ENCODE data around the gene PRSS37. TPM values are rescaled to one million over a fixed set of nuclear protein-coding genes. Genes with fewer than 3 reads are reported as not detected.

Gene PRSS37
- total RNA-seq, 1 experiment from 2014 or later = not detected

GRCh38 chr7:141874787-141875186 is 33.5 kb upstream of the PRSS37 start:
- Histone ChIP-seq H3K79me2 (ENCODE audit: insufficient read depth, low read length) (no peaks in the 10 kb centered on the region), H3K27ac (ENCODE audit: insufficient read length, low read depth, low read length) (no peak overlapping the region), H4K8ac (replicated peaks; ENCODE audit: insufficient read length, low read depth, low read length) (no peak overlapping the region), H3K18ac (ENCODE audit: insufficient read length, low read depth, low read length) (no peak overlapping the region), H3K27me3 (ENCODE audit: insufficient read depth, low read length) (no peaks in the 10 kb centered on the region), H3K23ac (ENCODE audit: insufficient read length, low read depth, low read length) (no peak overlapping the region), H3K56ac (ENCODE audit: insufficient read length, low read depth, low read length) (no peak overlapping the region), H2BK15ac (ENCODE audit: low read depth, low read length) (no peak overlapping the region), H2BK20ac (ENCODE audit: low read depth, low read length, poor library complexity, severe bottlenecking) (no peak overlapping the region), H3K4ac (ENCODE audit: low read depth, low read length) (no peak overlapping the region), H3K14ac (ENCODE audit: insufficient read depth, low read length) (no peak overlapping the region), H2AK5ac (ENCODE audit: insufficient read length, low read length) (no peak overlapping the region), H3K4me2 (ENCODE audit: insufficient read depth, insufficient read length, low read length) (no peak overlapping the region), H2BK120ac (ENCODE audit: low read depth, low read length, poor library complexity, severe bottlenecking) (no peak overlapping the region), H2AFZ (ENCODE audit: low read length) (no peak overlapping the region), H3K23me2 (ENCODE audit: insufficient read length, low read depth, low read length, poor library complexity, severe bottlenecking) (no peaks in the 10 kb centered on the region), H4K20me1 (ENCODE audit: control insufficient read depth, insufficient read depth, insufficient read length) (no peaks in the 10 kb centered on the region), H3K4me1 (ENCODE audit: insufficient read depth, low read length) (no peaks in the 10 kb centered on the region; the same call in 1 of the 2 replicates), H3K9me3 (ENCODE audit: control insufficient read depth, low read depth, low read length) (no peaks in the 10 kb centered on the region), H2BK12ac (ENCODE audit: insufficient read length, low read depth, low read length) (no peak overlapping the region), H2BK5ac (ENCODE audit: insufficient read length, low read length) (no peak overlapping the region), H4K5ac (ENCODE audit: insufficient read length, low read depth, low read length) (no peak overlapping the region), H3K79me1 (ENCODE audit: insufficient read depth, low read depth, low read length, poor library complexity, severe bottlenecking) (no peaks in the 10 kb centered on the region), H4K91ac (ENCODE audit: insufficient read length, low read depth, low read length) (no peak overlapping the region), H3K9ac (ENCODE audit: extremely low read depth, insufficient read length, low read length) (no peak overlapping the region), H3T11ph (ENCODE audit: low read length) (no peak overlapping the region)
- TF ChIP-seq, protein P1, sequence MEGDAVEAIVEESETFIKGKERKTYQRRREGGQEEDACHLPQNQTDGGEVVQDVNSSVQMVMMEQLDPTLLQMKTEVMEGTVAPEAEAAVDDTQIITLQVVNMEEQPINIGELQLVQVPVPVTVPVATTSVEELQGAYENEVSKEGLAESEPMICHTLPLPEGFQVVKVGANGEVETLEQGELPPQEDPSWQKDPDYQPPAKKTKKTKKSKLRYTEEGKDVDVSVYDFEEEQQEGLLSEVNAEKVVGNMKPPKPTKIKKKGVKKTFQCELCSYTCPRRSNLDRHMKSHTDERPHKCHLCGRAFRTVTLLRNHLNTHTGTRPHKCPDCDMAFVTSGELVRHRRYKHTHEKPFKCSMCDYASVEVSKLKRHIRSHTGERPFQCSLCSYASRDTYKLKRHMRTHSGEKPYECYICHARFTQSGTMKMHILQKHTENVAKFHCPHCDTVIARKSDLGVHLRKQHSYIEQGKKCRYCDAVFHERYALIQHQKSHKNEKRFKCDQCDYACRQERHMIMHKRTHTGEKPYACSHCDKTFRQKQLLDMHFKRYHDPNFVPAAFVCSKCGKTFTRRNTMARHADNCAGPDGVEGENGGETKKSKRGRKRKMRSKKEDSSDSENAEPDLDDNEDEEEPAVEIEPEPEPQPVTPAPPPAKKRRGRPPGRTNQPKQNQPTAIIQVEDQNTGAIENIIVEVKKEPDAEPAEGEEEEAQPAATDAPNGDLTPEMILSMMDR (conservative IDR thresholded peaks at IDR 0.05) = no peak
- H3K27me3 Mint-ChIP-seq (ENCODE audit: low read depth) = no peaks in the 10 kb centered on the region
- H3K27ac Mint-ChIP-seq = peak overlapping the region in 1 of 3 experiments; percentile 74; a peak in 1 of 7 replicates
- peaks cover 22 to 24% of the 10 kb centered on the region in 2 experiments for H3K4me1 Mint-ChIP-seq
- H3K9me3 Mint-ChIP-seq = peaks cover 0 to 6% of the 10 kb centered on the region in 2 experiments; a peak in 2 of 5 replicates
- DNase-seq = no peak
- WGBS (ENCODE audit: extremely low coverage, insufficient read length, low lambda C conversion rate) = no CpG with 5 or more reads among the region's 3 CpGs
- no peaks in the 10 kb centered on the region for H3K36me3 Mint-ChIP-seq (ENCODE audit: insufficient read depth in 1 of 3, low read depth in 3 of 3)
- H3K4me3 Mint-ChIP-seq = no peak overlapping the region

Measured in H9 (cell line).